SU-DHL-6 (cell line): Measurements from ENCODE around the gene IL1RN.

Source experiments
- H2AFZ ChIP-seq: fragments of 200-600 bp; sonication (generic); 2 replicates; pipeline ENCODE4 v1.6.1; 2014; ENCODE audit warnings: low read depth, mild to moderate bottlenecking, moderate library complexity, mixed read lengths, antibody characterized with exemption, low read length; ENCODE audit not compliant: severe bottlenecking
- H3F3A ChIP-seq: fragments of 200-600 bp; shearing (Covaris generic); 2 replicates; pipeline ENCODE4 v1.6.0; 2016; ENCODE audit warnings: antibody characterized with exemption, mild to moderate bottlenecking; ENCODE audit not compliant: insufficient read depth
- H3K27ac ChIP-seq: fragments of 200-600 bp; sonication (generic); 2 replicates; pipeline ENCODE4 v1.5.1; 2016; ENCODE audit warnings: low read depth, mild to moderate bottlenecking, low read length, moderate library complexity, mixed read lengths
- H3K27me3 ChIP-seq: fragments of 200-600 bp; sonication (generic), shearing (Covaris generic); 2 replicates; pipeline ENCODE4 v1.6.0; 2014; ENCODE audit warnings: mild to moderate bottlenecking, low read length
- H3K36me3 ChIP-seq: fragments of 200-600 bp; sonication (generic); 2 replicates; pipeline ENCODE4 v1.6.1; 2014; ENCODE audit warnings: mild to moderate bottlenecking, low read length, mixed read lengths
- H3K4me2 ChIP-seq: fragments of 300-600, 200-600 bp; shearing (Covaris generic), sonication (generic); 2 replicates; pipeline ENCODE4 v1.6.0; 2014; ENCODE audit warnings: low read length, low read depth, mild to moderate bottlenecking; ENCODE audit not compliant: poor library complexity, severe bottlenecking
- H3K4me3 ChIP-seq: fragments of 200-600 bp; sonication (generic); 2 replicates; pipeline ENCODE4 v1.5.1; 2014; ENCODE audit warnings: antibody characterized with exemption, low read length, mild to moderate bottlenecking, mixed read lengths; ENCODE audit not compliant: insufficient read depth, poor library complexity, severe bottlenecking
- H3K79me2 ChIP-seq: fragments of 200-600 bp; sonication (generic); 2 replicates; pipeline ENCODE4 v1.6.1; 2014; ENCODE audit warnings: mild to moderate bottlenecking, low read length, moderate library complexity; ENCODE audit not compliant: insufficient read depth
- H3K9ac ChIP-seq: fragments of 200-600 bp; sonication (generic); 2 replicates; pipeline ENCODE4 v1.7.0; 2014; ENCODE audit warnings: mild to moderate bottlenecking, low read length
- H3K9me2 ChIP-seq: fragments of 200-600 bp; sonication (generic); replicated peaks from 2 replicates; pipeline ENCODE4 v1.6.1; 2014; ENCODE audit warnings: low read length; ENCODE audit not compliant: insufficient read depth
- H3K9me3 ChIP-seq: fragments of 200-600 bp; sonication (generic); 2 replicates; pipeline ENCODE4 v1.6.1; 2014; ENCODE audit warnings: low read length, mixed read lengths; ENCODE audit not compliant: insufficient read depth
- H4K20me1 ChIP-seq: fragments of 200-600 bp; sonication (generic); 2 replicates; pipeline ENCODE4 v1.6.1; 2014; ENCODE audit warnings: low read depth, mild to moderate bottlenecking, antibody characterized with exemption, low read length, moderate library complexity, mixed read lengths
- EZH2phosphoT487 ChIP-seq: fragments of 200-600 bp; sonication (generic), shearing (Covaris generic); conservative IDR thresholded peaks from 2 replicates; pipeline ENCODE4 v1.6.1; 2018; ENCODE audit warnings: mild to moderate bottlenecking, antibody characterized with exemption, low read length, moderate library complexity, mixed read lengths
- TF ChIP-seq, protein P1 (sequence below): fragments of 200-600 bp; sonication (generic); IDR thresholded peaks from one replicate; pipeline ENCODE4 v1.5.1; 2017; ENCODE audit warnings: antibody characterized with exemption, mild to moderate bottlenecking, low read length, moderate library complexity; ENCODE audit not compliant: insufficient read depth, poor library complexity, severe bottlenecking

IL1RN gene

GRCh38 chr2:113119111-113119510 is 8.3 kb upstream of the IL1RN start:
- H3K27ac ChIP-seq, result no peak overlapping the region
- H3K9me3 ChIP-seq, result no peaks in the 10 kb centered on the region
- no peak overlapping the region for H3K4me3 ChIP-seq
- H3K4me2 ChIP-seq, result no peak overlapping the region
- H3K79me2 ChIP-seq, result no peaks in the 10 kb centered on the region
- no peak overlapping the region for H3K9ac ChIP-seq
- no peaks in the 10 kb centered on the region for H3K36me3 ChIP-seq
- no peaks in the 10 kb centered on the region for H3F3A ChIP-seq
- H2AFZ ChIP-seq, result no peak overlapping the region
- TF ChIP-seq, protein P1, sequence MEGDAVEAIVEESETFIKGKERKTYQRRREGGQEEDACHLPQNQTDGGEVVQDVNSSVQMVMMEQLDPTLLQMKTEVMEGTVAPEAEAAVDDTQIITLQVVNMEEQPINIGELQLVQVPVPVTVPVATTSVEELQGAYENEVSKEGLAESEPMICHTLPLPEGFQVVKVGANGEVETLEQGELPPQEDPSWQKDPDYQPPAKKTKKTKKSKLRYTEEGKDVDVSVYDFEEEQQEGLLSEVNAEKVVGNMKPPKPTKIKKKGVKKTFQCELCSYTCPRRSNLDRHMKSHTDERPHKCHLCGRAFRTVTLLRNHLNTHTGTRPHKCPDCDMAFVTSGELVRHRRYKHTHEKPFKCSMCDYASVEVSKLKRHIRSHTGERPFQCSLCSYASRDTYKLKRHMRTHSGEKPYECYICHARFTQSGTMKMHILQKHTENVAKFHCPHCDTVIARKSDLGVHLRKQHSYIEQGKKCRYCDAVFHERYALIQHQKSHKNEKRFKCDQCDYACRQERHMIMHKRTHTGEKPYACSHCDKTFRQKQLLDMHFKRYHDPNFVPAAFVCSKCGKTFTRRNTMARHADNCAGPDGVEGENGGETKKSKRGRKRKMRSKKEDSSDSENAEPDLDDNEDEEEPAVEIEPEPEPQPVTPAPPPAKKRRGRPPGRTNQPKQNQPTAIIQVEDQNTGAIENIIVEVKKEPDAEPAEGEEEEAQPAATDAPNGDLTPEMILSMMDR, result no peak
- no peak for TF ChIP-seq EZH2phosphoT487
- no peaks in the 10 kb centered on the region for H3K27me3 ChIP-seq
- no peaks in the 10 kb centered on the region; the same call in 1 of the 2 replicates for H3K9me2 ChIP-seq
- no peaks in the 10 kb centered on the region for H4K20me1 ChIP-seq

DNA sequence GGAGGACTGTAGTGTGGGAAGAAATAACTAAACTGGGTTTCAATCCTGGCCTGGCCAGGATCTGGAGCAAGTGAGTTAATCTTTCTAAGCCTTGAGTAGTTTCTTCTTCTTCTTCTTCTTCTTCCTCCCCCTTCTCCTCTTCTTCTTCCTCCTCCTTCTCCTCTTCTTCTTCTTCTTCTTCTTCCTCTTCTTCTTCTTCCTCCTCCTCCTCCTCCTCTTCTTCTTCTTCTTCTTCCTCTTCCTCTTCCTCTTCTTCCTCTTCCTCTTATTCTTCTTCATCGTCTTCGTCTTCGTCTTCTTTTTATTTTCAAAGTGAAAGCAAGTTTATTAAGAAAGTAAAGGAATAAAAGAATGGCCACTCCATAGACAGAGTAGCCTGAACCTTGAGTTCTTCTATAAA is 6.5 kb upstream of the IL1RN start:
- TF ChIP-seq, protein P1, result no peak
- TF ChIP-seq EZH2phosphoT487, result no peak

GRCh38 chr2:113122364-113122763 is 5.0 kb upstream of the IL1RN start:
- TF ChIP-seq, protein P1, result no peak
- TF ChIP-seq EZH2phosphoT487, result no peak
- H3K4me2 ChIP-seq, result no peak overlapping the region
- H3K9ac ChIP-seq, result no peak overlapping the region
- no peaks in the 10 kb centered on the region for H3K27me3 ChIP-seq
- no peak overlapping the region for H2AFZ ChIP-seq
- H4K20me1 ChIP-seq, result no peaks in the 10 kb centered on the region
- no peaks in the 10 kb centered on the region; the same call in 1 of the 2 replicates for H3K9me2 ChIP-seq
- no peaks in the 10 kb centered on the region for H3K9me3 ChIP-seq
- no peaks in the 10 kb centered on the region for H3K36me3 ChIP-seq
- no peak overlapping the region for H3K27ac ChIP-seq
- no peak overlapping the region for H3K4me3 ChIP-seq
- no peaks in the 10 kb centered on the region for H3F3A ChIP-seq
- no peaks in the 10 kb centered on the region for H3K79me2 ChIP-seq

More for the DNA sequence above, 6.5 kb upstream of the IL1RN start:
- Histone ChIP-seq H3K27me3 (no peaks in the 10 kb centered on the region), H3F3A (no peaks in the 10 kb centered on the region), H3K36me3 (no peaks in the 10 kb centered on the region), H3K79me2 (no peaks in the 10 kb centered on the region), H2AFZ (peak overlapping the region; percentile 74), H4K20me1 (no peaks in the 10 kb centered on the region), H3K4me2 (peak overlapping the region; percentile 33), H3K4me3 (no peak overlapping the region), H3K27ac (no peak overlapping the region), H3K9ac (no peak overlapping the region), H3K9me2 (no peaks in the 10 kb centered on the region; the same call in 1 of the 2 replicates), H3K9me3 (no peaks in the 10 kb centered on the region)
